DMS53 (cell line): ENCODE measurements around the gene SETBP1.

Source experiments
- DNase-seq: peaks from one replicate; lab custom pipeline; 2025; lab: John Stamatoyannopoulos, UW

The SETBP1 gene

GRCh38 chr18:44679056-44679913 is 1.4 kb upstream of the SETBP1 start:
- DNase-seq = peak; percentile 94

- peak; percentile 88 for DNase-seq
Measured at GRCh38 chr18:44679914-44680272, 795 bp upstream of the SETBP1 start.

GRCh38 chr18:44681076-44681970 is 635 bp downstream of the SETBP1 start:
- DNase-seq = peak; percentile 65

- DNase-seq = no peak
Measured at GRCh38 chr18:44682201-44682870, 1.6 kb downstream of the SETBP1 start.

GRCh38 chr18:44682871-44683221 is 2.2 kb downstream of the SETBP1 start:
- peak; percentile 53 for DNase-seq

- DNase-seq = no peak
Measured at GRCh38 chr18:44683556-44683955, 2.9 kb downstream of the SETBP1 start.

- no peak for DNase-seq
Measured at GRCh38 chr18:44685296-44685695, 4.6 kb downstream of the SETBP1 start.

- no peak for DNase-seq
Measured at GRCh38 chr18:44686156-44686555, 5.5 kb downstream of the SETBP1 start.

- DNase-seq = no peak
Measured at GRCh38 chr18:44687421-44687820, 6.7 kb downstream of the SETBP1 start.

GRCh38 chr18:44689736-44690135 is 9.0 kb downstream of the SETBP1 start:
- DNase-seq = peak; percentile 48

GRCh38 chr18:44691148-44691925 is 10.6 kb downstream of the SETBP1 start:
- DNase-seq = peak; percentile 63

GRCh38 chr18:44693030-44693784 is 12.5 kb downstream of the SETBP1 start:
- peak; percentile 84 for DNase-seq

- no peak for DNase-seq
Measured at GRCh38 chr18:44695503-44695902, 14.8 kb downstream of the SETBP1 start.

GRCh38 chr18:44696892-44697291 is 16.2 kb downstream of the SETBP1 start:
- DNase-seq = no peak

- DNase-seq = no peak
Measured at GRCh38 chr18:44697315-44697714, 16.6 kb downstream of the SETBP1 start.

- no peak for DNase-seq
Measured at GRCh38 chr18:44698518-44698917, 17.8 kb downstream of the SETBP1 start.

- DNase-seq = no peak
Measured at GRCh38 chr18:44699572-44700261, 19.0 kb downstream of the SETBP1 start.

GRCh38 chr18:44700652-44701051 is 20.0 kb downstream of the SETBP1 start:
- no peak for DNase-seq

GRCh38 chr18:44701227-44701626 is 20.5 kb downstream of the SETBP1 start:
- DNase-seq = no peak

GRCh38 chr18:44702594-44702993 is 21.9 kb downstream of the SETBP1 start:
- no peak for DNase-seq
